Activated T-helper 2 cell treated with anti-CD3 and anti-CD28 coated beads, Interferon-gamma antibody, Interleukin-2, Interleukin-4, amounts not matched to agents 10 μg/mL and 5 μg/mL and 100 μg/mL, durations not matched to agents 14 hours and 24 hours and 36 hours (primary cell): ENCODE measurements around the gene BTG3. TPM values are rescaled to one million over a fixed set of nuclear protein-coding genes. Genes with fewer than 3 reads are reported as not detected.

Experiments
- DNase-seq: peaks from one replicate; pipeline ENCODE4 v3.0.0; 2021; ENCODE audit warnings: low spot score
- H3K27ac Mint-ChIP-seq: one replicate; pipeline ENCODE4 v1.8.0; 2021; ENCODE audit warnings: mixed read lengths
- H3K27me3 Mint-ChIP-seq: one replicate; pipeline ENCODE4 v1.8.0; 2021; ENCODE audit warnings: low read depth, mixed read lengths
- H3K36me3 Mint-ChIP-seq: one replicate; pipeline ENCODE4 v1.8.0; 2021; ENCODE audit warnings: low read depth, mixed read lengths
- H3K4me1 Mint-ChIP-seq: one replicate; pipeline ENCODE4 v1.8.0; 2021; ENCODE audit warnings: low read depth, mixed read lengths
- H3K4me3 Mint-ChIP-seq: one replicate; pipeline ENCODE4 v1.8.0; 2021; ENCODE audit warnings: low read depth, mild to moderate bottlenecking, moderate library complexity, mixed read lengths
- H3K9me3 Mint-ChIP-seq: one replicate; pipeline ENCODE4 v1.8.0; 2021; ENCODE audit warnings: mixed read lengths
- intact Hi-C: fragments of 100-400 bp; cut with micrococcal nuclease; formaldehyde crosslinking; loops from one replicate; pipeline ENCODE4 v1.15.1; 2023
- total RNA-seq: library from RNA; stranded (reverse); gene quantifications from 2 replicates; pipeline ENCODE4 v1.2.3, GENCODE V29; 2022

The BTG3 gene
- total RNA-seq, 1 donor from 2014 or later, result 58.9 TPM

- H3K36me3 Mint-ChIP-seq, result no peaks in the 10 kb centered on the region
- H3K9me3 Mint-ChIP-seq, result no peaks in the 10 kb centered on the region
- H3K4me3 Mint-ChIP-seq, result no peak overlapping the region
- H3K27ac Mint-ChIP-seq, result no peak overlapping the region
- DNase-seq, result no peak
- intact Hi-C loops, result no loop called here
- no peaks in the 10 kb centered on the region for H3K4me1 Mint-ChIP-seq
- peaks cover 9% of the 10 kb centered on the region for H3K27me3 Mint-ChIP-seq
Observed at GRCh38 chr21:17578876-17579275, 33.8 kb downstream of the BTG3 start.

- H3K27ac Mint-ChIP-seq, result no peak overlapping the region
- H3K9me3 Mint-ChIP-seq, result no peaks in the 10 kb centered on the region
- DNase-seq, result no peak
- H3K27me3 Mint-ChIP-seq, result peaks cover 9% of the 10 kb centered on the region
- H3K36me3 Mint-ChIP-seq, result no peaks in the 10 kb centered on the region
- H3K4me3 Mint-ChIP-seq, result no peak overlapping the region
- intact Hi-C loops, result no loop called here
- no peaks in the 10 kb centered on the region for H3K4me1 Mint-ChIP-seq
Observed at GRCh38 chr21:17578162-17578561, 34.5 kb downstream of the BTG3 start.

GRCh38 chr21:17577701-17578100, 35.0 kb downstream of the BTG3 start:
- intact Hi-C loops, result no loop called here
- Mint-ChIP-seq H3K4me3 (no peak overlapping the region), H3K27me3 (peaks cover 9% of the 10 kb centered on the region), H3K9me3 (no peaks in the 10 kb centered on the region), H3K27ac (no peak overlapping the region), H3K36me3 (no peaks in the 10 kb centered on the region), H3K4me1 (no peaks in the 10 kb centered on the region)
- DNase-seq, result no peak

GRCh38 chr21:17576080-17576835, 36.4 kb downstream of the BTG3 start:
- H3K27ac Mint-ChIP-seq, result no peak overlapping the region
- no peak for DNase-seq
- no peaks in the 10 kb centered on the region for H3K36me3 Mint-ChIP-seq
- peaks cover 9% of the 10 kb centered on the region for H3K27me3 Mint-ChIP-seq
- H3K9me3 Mint-ChIP-seq, result no peaks in the 10 kb centered on the region
- H3K4me1 Mint-ChIP-seq, result no peaks in the 10 kb centered on the region
- no peak overlapping the region for H3K4me3 Mint-ChIP-seq
- intact Hi-C loops, result no loop called here

- DNase-seq, result no peak
- H3K27ac Mint-ChIP-seq, result no peak overlapping the region
- H3K36me3 Mint-ChIP-seq, result no peaks in the 10 kb centered on the region
- intact Hi-C loops, result no loop called here
- no peaks in the 10 kb centered on the region for H3K9me3 Mint-ChIP-seq
- H3K27me3 Mint-ChIP-seq, result peaks cover 12% of the 10 kb centered on the region
- H3K4me1 Mint-ChIP-seq, result no peaks in the 10 kb centered on the region
- no peak overlapping the region for H3K4me3 Mint-ChIP-seq
Observed at GRCh38 chr21:17575076-17575475, 37.6 kb downstream of the BTG3 start.

GRCh38 chr21:17572431-17572830, 40.3 kb downstream of the BTG3 start:
- H3K4me3 Mint-ChIP-seq, result no peak overlapping the region
- H3K36me3 Mint-ChIP-seq, result no peaks in the 10 kb centered on the region
- no peak overlapping the region for H3K27ac Mint-ChIP-seq
- intact Hi-C loops, result no loop called here
- no peaks in the 10 kb centered on the region for H3K9me3 Mint-ChIP-seq
- DNase-seq, result no peak
- peaks cover 13% of the 10 kb centered on the region for H3K27me3 Mint-ChIP-seq
- no peaks in the 10 kb centered on the region for H3K4me1 Mint-ChIP-seq

- intact Hi-C loops, result no loop called here
- Mint-ChIP-seq H3K36me3 (no peaks in the 10 kb centered on the region), H3K4me3 (no peak overlapping the region), H3K4me1 (no peaks in the 10 kb centered on the region), H3K27me3 (peaks cover 11% of the 10 kb centered on the region), H3K27ac (no peak overlapping the region), H3K9me3 (no peaks in the 10 kb centered on the region)
- DNase-seq, result no peak
Observed at GRCh38 chr21:17570786-17571185, 41.9 kb downstream of the BTG3 start.

GRCh38 chr21:17560377-17561025, 52.2 kb downstream of the BTG3 start:
- Mint-ChIP-seq H3K36me3 (no peaks in the 10 kb centered on the region), H3K4me1 (no peaks in the 10 kb centered on the region), H3K4me3 (no peak overlapping the region), H3K27me3 (no peaks in the 10 kb centered on the region), H3K27ac (no peak overlapping the region), H3K9me3 (no peaks in the 10 kb centered on the region)
- DNase-seq, result no peak
- intact Hi-C loops, result no loop called here

GRCh38 chr21:17554679-17555465, 57.8 kb downstream of the BTG3 start:
- Mint-ChIP-seq H3K4me1 (peaks cover 4% of the 10 kb centered on the region), H3K36me3 (no peaks in the 10 kb centered on the region), H3K4me3 (no peak overlapping the region), H3K27me3 (no peaks in the 10 kb centered on the region), H3K27ac (no peak overlapping the region), H3K9me3 (no peaks in the 10 kb centered on the region)
- intact Hi-C loops, result no loop called here
- DNase-seq, result no peak

- H3K27ac Mint-ChIP-seq, result no peak overlapping the region
- intact Hi-C loops, result no loop called here
- no peak overlapping the region for H3K4me3 Mint-ChIP-seq
- H3K36me3 Mint-ChIP-seq, result no peaks in the 10 kb centered on the region
- H3K4me1 Mint-ChIP-seq, result peaks cover 4% of the 10 kb centered on the region
- no peaks in the 10 kb centered on the region for H3K27me3 Mint-ChIP-seq
- no peak for DNase-seq
- no peaks in the 10 kb centered on the region for H3K9me3 Mint-ChIP-seq
Observed at GRCh38 chr21:17554120-17554519, 58.6 kb downstream of the BTG3 start.

- no peak overlapping the region for H3K4me3 Mint-ChIP-seq
- H3K27me3 Mint-ChIP-seq, result no peaks in the 10 kb centered on the region
- no peaks in the 10 kb centered on the region for H3K36me3 Mint-ChIP-seq
- H3K9me3 Mint-ChIP-seq, result no peaks in the 10 kb centered on the region
- no peak overlapping the region for H3K27ac Mint-ChIP-seq
- H3K4me1 Mint-ChIP-seq, result peaks cover 4% of the 10 kb centered on the region
- intact Hi-C loops, result no loop called here
- no peak for DNase-seq
Observed at GRCh38 chr21:17552410-17552809, 60.3 kb downstream of the BTG3 start.

- no peak for DNase-seq
- Mint-ChIP-seq H3K27me3 (no peaks in the 10 kb centered on the region), H3K27ac (no peak overlapping the region), H3K4me1 (peaks cover 4% of the 10 kb centered on the region), H3K36me3 (no peaks in the 10 kb centered on the region), H3K4me3 (no peak overlapping the region), H3K9me3 (no peaks in the 10 kb centered on the region)
- intact Hi-C loops, result no loop called here
Observed at GRCh38 chr21:17550671-17551308, 61.9 kb downstream of the BTG3 start.
